Upper lobe of left lung (tissue), 4 donors: ENCODE data around the gene SRI.

ENCODE experiments used
- CTCF ChIP-seq, 6 experiments: fragments of 450-650 bp in 4 of 6; fragments of 200-600 bp in 2 of 6; sonication (generic) in 2 of 6; IDR thresholded peaks; one replicate each; pipeline ENCODE4 v1.5.1; 2016 to 2019; ENCODE audit warnings: antibody characterized with exemption in 6 of 6
- POLR2AphosphoS5 ChIP-seq, 2 donors: sonication (generic); formaldehyde crosslinking; IDR thresholded peaks; one replicate each; pipeline ENCODE4 v1.5.1; 2017; ENCODE audit warnings: antibody characterized with exemption in 2 of 2

GRCh38 chr7:88254721-88255424 is 35.0 kb upstream of the SRI start:
- TF ChIP-seq POLR2AphosphoS5 (IDR thresholded peaks at IDR 0.05) (no peak), CTCF (IDR thresholded peaks at IDR 0.05) (no peak)
